Naive thymus-derived CD4-positive, alpha-beta T cell (primary cell): ENCODE data around the gene DEFB132. TPM values are rescaled to one million over a fixed set of nuclear protein-coding genes. Genes with fewer than 3 reads are reported as not detected.
"Not testable (repeated sequence)": the region's sequence is repeated elsewhere in the genome, so short reads cannot be mapped to it uniquely, and the experiment has no call there.

Experiments
- ATAC-seq: fragments of 150-1000 bp; cut with Tn5 transposase; 2 replicates; pipeline ENCODE4 v1.10.0; 2021; ENCODE audit warnings: mild to moderate bottlenecking, moderate library complexity
- CTCF ChIA-PET: fragments of 350-600 bp; sonication (Branson Sonifier 250); formaldehyde crosslinking; loops from one replicate; lab custom pipeline; 2021; ENCODE audit warnings: antibody characterized with exemption; lab: Charles Lee
- POLR2A ChIA-PET: fragments of 350-600 bp; sonication (Branson Sonifier 250); formaldehyde crosslinking; loops from one replicate; lab custom pipeline; 2021; ENCODE audit warnings: antibody characterized with exemption, inconsistent platforms; lab: Charles Lee
- DNase-seq, 9 donors: peaks; one replicate each; pipeline versions ENCODE4 v3.0.0 to v3.0.0-alpha.2; 2020 to 2022; ENCODE audit warnings: mixed read lengths in 1 of 9
- H3K27ac ChIP-seq: one replicate; pipeline ENCODE4 v1.7.0; 2013; ENCODE audit warnings: mild to moderate bottlenecking, low read depth, low read length, moderate library complexity
- H3K27me3 ChIP-seq, 2 donors: one replicate each; pipeline ENCODE4 v1.7.0; 2013; ENCODE audit warnings: low read length in 2 of 2, mild to moderate bottlenecking in 2 of 2, moderate library complexity in 2 of 2; ENCODE audit not compliant: control insufficient read depth in 2 of 2, insufficient read depth in 2 of 2
- H3K36me3 ChIP-seq, 3 experiments: 1 replicate in 2 of 3; 2 replicates in 1 of 3; pipeline ENCODE4 v1.7.0; 2013; ENCODE audit warnings: low read length in 3 of 3, mild to moderate bottlenecking in 3 of 3, moderate library complexity in 1 of 3; ENCODE audit not compliant: insufficient read depth in 3 of 3, control insufficient read depth in 2 of 3
- H3K4me1 ChIP-seq, 2 donors: one replicate each; pipeline ENCODE4 v1.7.0; 2013; ENCODE audit warnings: low read length in 2 of 2, mild to moderate bottlenecking in 2 of 2, moderate library complexity in 1 of 2; ENCODE audit not compliant: control insufficient read depth in 2 of 2, insufficient read depth in 2 of 2
- H3K4me3 ChIP-seq: 2 replicates; pipeline ENCODE4 v1.7.0; 2013; ENCODE audit warnings: mild to moderate bottlenecking, low read length
- H3K9me3 ChIP-seq, 3 experiments: 1 replicate in 2 of 3; 2 replicates in 1 of 3; pipeline ENCODE4 v1.7.0; 2013; ENCODE audit warnings: low read length in 3 of 3; ENCODE audit not compliant: control insufficient read depth in 2 of 3
- H3K27ac Mint-ChIP-seq, 9 donors: one replicate each; pipeline ENCODE4 v1.8.0; 2020 to 2022; ENCODE audit warnings: mixed read lengths in 9 of 9, mild to moderate bottlenecking in 8 of 9, moderate library complexity in 5 of 9, inconsistent platforms in 2 of 9
- H3K27me3 Mint-ChIP-seq, 5 donors: one replicate each; pipeline ENCODE4 v1.8.0; 2021 to 2022; ENCODE audit warnings: mixed read lengths in 5 of 5, mild to moderate bottlenecking in 1 of 5
- H3K36me3 Mint-ChIP-seq, 5 donors: one replicate each; pipeline ENCODE4 v1.8.0; 2020 to 2022; ENCODE audit warnings: mixed read lengths in 5 of 5, mild to moderate bottlenecking in 3 of 5, inconsistent platforms in 1 of 5
- H3K4me1 Mint-ChIP-seq, 7 donors: one replicate each; pipeline ENCODE4 v1.8.0; 2020 to 2022; ENCODE audit warnings: mixed read lengths in 7 of 7, mild to moderate bottlenecking in 3 of 7, inconsistent platforms in 1 of 7
- H3K4me3 Mint-ChIP-seq, 10 donors: one replicate each; pipeline ENCODE4 v1.8.0; 2020 to 2022; ENCODE audit warnings: mild to moderate bottlenecking in 10 of 10, mixed read lengths in 10 of 10, moderate library complexity in 6 of 10, inconsistent platforms in 2 of 10
- H3K9me3 Mint-ChIP-seq, 11 donors: one replicate each; pipeline ENCODE4 v1.8.0; 2020 to 2022; ENCODE audit warnings: mixed read lengths in 11 of 11, mild to moderate bottlenecking in 4 of 11, inconsistent platforms in 1 of 11, moderate library complexity in 1 of 11
- intact Hi-C, 2 donors: fragments of 100-400 bp; cut with micrococcal nuclease; formaldehyde crosslinking; loops; one replicate each; pipeline ENCODE4 v1.15.1; 2023
- polyA plus RNA-seq, 2 donors: library from polyadenylated mRNA; unstranded; fragments of 300-500 nt; fragmentation: Illumina TruSeq; gene quantifications; one replicate each; pipeline ENCODE4 v1.2.3, GENCODE V29; 2021
- total RNA-seq, 6 experiments: library from RNA in 5 of 6; stranded (reverse) in 5 of 6; gene quantifications; 1 replicate in 5 of 6; 2 replicates in 1 of 6; pipeline ENCODE4 v1.2.3 and lab custom pipeline; 2021 to 2026

DEFB132 gene
- total and polyA plus RNA-seq, 7 experiments from 2014 or later = not detected

DNA sequence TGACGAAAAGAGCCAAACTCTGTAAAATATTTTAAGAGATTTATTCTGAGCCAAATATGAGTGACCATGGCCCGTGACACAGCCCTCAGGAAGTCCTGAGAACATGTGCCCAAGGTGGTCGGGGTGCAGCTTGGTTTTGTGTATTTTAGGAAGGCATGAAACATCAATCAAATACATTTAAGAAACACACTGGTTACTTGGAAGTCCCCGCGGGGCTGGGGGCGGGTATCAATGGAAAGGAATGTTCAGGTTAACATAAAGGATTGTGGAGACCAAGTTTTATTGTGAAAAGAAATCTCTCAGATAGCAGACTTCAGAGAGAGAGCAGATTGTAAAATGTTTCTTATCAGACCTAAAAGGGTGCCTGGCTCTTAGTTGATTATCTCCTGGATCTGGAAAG is 4.1 kb upstream of the DEFB132 start:
- Mint-ChIP-seq H3K4me1 (peaks cover under 1 to 25% (median 18%) of the 10 kb centered on the region in 7 donors), H3K27ac (peak overlapping the region in 2 of 9 donors; percentile 4 to 20)
- CTCF ChIA-PET = interaction anchor here (0.7 to 1.5 kb wide), 2 partner anchors 13 to 45 kb away, joined by 3 to 10 read pairs; no protein-coding TSS in a partner anchor
- H3K27me3 Mint-ChIP-seq, H3K36me3 Mint-ChIP-seq, ATAC-seq, H3K4me3 ChIP-seq, H3K27me3 ChIP-seq, H3K4me1 ChIP-seq, H3K9me3 Mint-ChIP-seq, DNase-seq, POLR2A ChIA-PET, intact Hi-C loops, H3K27ac ChIP-seq, H3K4me3 Mint-ChIP-seq, H3K9me3 ChIP-seq, H3K36me3 ChIP-seq: not testable (repeated sequence)

- H3K4me3 Mint-ChIP-seq = no peak overlapping the region
- Histone ChIP-seq H3K4me1 (no peaks in the 10 kb centered on the region), H3K9me3 (no peaks in the 10 kb centered on the region), H3K36me3 (no peaks in the 10 kb centered on the region), H3K27me3 (no peaks in the 10 kb centered on the region), H3K4me3 (no peak overlapping the region), H3K27ac (no peak overlapping the region)
- H3K4me1 Mint-ChIP-seq = peaks cover 7 to 16% (median 12%) of the 10 kb centered on the region in 7 donors
- DNase-seq (no peak), ATAC-seq (no peak)
- H3K27me3 Mint-ChIP-seq = peaks cover 0 to 9% (median 0%) of the 10 kb centered on the region in 5 donors
- no peaks in the 10 kb centered on the region for H3K36me3 Mint-ChIP-seq
- peak overlapping the region in 3 of 9 donors; percentile 2 to 61 (median 56) for H3K27ac Mint-ChIP-seq
- POLR2A ChIA-PET = interaction anchor here (0.8 to 1.4 kb wide), 3 partner anchors 32 to 66 kb away, joined by 3 read pairs; no protein-coding TSS in a partner anchor
- CTCF ChIA-PET = interaction anchor here (0.6 to 2.7 kb wide), 3 partner anchors 8 to 72 kb away, joined by 3 to 17 read pairs (median 3); no protein-coding TSS in a partner anchor
- no peaks in the 10 kb centered on the region for H3K9me3 Mint-ChIP-seq
- intact Hi-C loops = no loop called here
These were observed 840 bp downstream of the DEFB132 start for GRCh38 chr20:258269-258858.

GRCh38 chr20:258963-259362 is 1.4 kb downstream of the DEFB132 start:
- Histone ChIP-seq H3K36me3 (no peaks in the 10 kb centered on the region), H3K27me3 (no peaks in the 10 kb centered on the region), H3K27ac (no peak overlapping the region), H3K9me3 (no peaks in the 10 kb centered on the region), H3K4me3 (no peak overlapping the region), H3K4me1 (no peaks in the 10 kb centered on the region)
- ATAC-seq (no peak), DNase-seq (no peak)
- intact Hi-C loops = no loop called here
- Mint-ChIP-seq H3K4me3 (no peak overlapping the region), H3K4me1 (peaks cover 7 to 16% (median 12%) of the 10 kb centered on the region in 7 donors), H3K36me3 (no peaks in the 10 kb centered on the region), H3K27me3 (peaks cover 0 to 9% (median 0%) of the 10 kb centered on the region in 5 donors), H3K27ac (peak overlapping the region in 1 of 9 donors; percentile 31), H3K9me3 (no peaks in the 10 kb centered on the region)
- ChIA-PET CTCF (interaction anchor here (0.6 to 2.7 kb wide), 2 partner anchors 19 to 72 kb away, joined by 3 to 17 read pairs; no protein-coding TSS in a partner anchor), POLR2A (interaction anchor here (0.8 to 1.1 kb wide), 2 partner anchors 39 to 66 kb away, joined by 3 read pairs; no protein-coding TSS in a partner anchor)

DNA sequence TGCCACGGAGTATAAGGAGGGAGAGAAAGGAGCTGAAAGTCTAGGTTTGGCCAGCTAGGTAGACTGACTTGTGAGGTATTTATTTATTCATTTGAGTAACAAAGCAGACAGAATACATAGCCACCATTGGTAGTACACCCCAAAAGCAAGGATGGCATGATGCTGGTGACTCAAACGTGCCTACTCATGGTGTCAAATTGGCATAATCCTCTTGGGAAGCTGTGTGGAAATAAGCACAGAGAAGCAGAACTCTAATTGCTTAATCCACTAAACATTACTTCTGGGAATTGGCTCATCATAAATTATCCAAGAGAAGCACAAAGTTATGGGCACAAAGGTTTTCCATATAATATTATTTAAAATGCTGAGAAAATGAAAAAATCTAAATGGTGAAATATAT is 2.5 kb downstream of the DEFB132 start:
- intact Hi-C loops = no loop called here
- H3K36me3 Mint-ChIP-seq = no peaks in the 10 kb centered on the region
- ChIA-PET POLR2A (no interaction called here), CTCF (interaction anchor here (0.6 to 2.7 kb wide), 2 partner anchors 33 to 71 kb away, joined by 5 to 17 read pairs; partner anchors contain the start of gene DEFB129)
- H3K27ac Mint-ChIP-seq = no peak overlapping the region
- Histone ChIP-seq H3K4me3 (no peak overlapping the region), H3K36me3 (no peaks in the 10 kb centered on the region), H3K27me3 (no peaks in the 10 kb centered on the region), H3K27ac (no peak overlapping the region), H3K9me3 (no peaks in the 10 kb centered on the region), H3K4me1 (no peaks in the 10 kb centered on the region)
- H3K4me1 Mint-ChIP-seq = peaks cover 7 to 16% (median 12%) of the 10 kb centered on the region in 7 donors
- H3K4me3 Mint-ChIP-seq = no peak overlapping the region
- DNase-seq = no peak
- no peak for ATAC-seq
- H3K27me3 Mint-ChIP-seq = peaks cover 0 to 9% (median 0%) of the 10 kb centered on the region in 5 donors
- no peaks in the 10 kb centered on the region for H3K9me3 Mint-ChIP-seq

- Histone ChIP-seq H3K36me3 (no peaks in the 10 kb centered on the region), H3K4me3 (no peak overlapping the region), H3K27ac (no peak overlapping the region), H3K4me1 (peaks cover 0 to 5% of the 10 kb centered on the region in 2 donors), H3K9me3 (no peaks in the 10 kb centered on the region), H3K27me3 (no peaks in the 10 kb centered on the region)
- peaks cover 0 to 10% (median 5%) of the 10 kb centered on the region in 5 donors for H3K27me3 Mint-ChIP-seq
- H3K27ac Mint-ChIP-seq = no peak overlapping the region
- peaks cover 10 to 17% (median 16%) of the 10 kb centered on the region in 7 donors for H3K4me1 Mint-ChIP-seq
- DNase-seq (no peak), ATAC-seq (no peak)
- no peaks in the 10 kb centered on the region for H3K9me3 Mint-ChIP-seq
- CTCF ChIA-PET = interaction anchor here (0.6 kb wide), 1 partner anchor 13 kb away, joined by 3 read pairs; no protein-coding TSS in a partner anchor
- no peaks in the 10 kb centered on the region for H3K36me3 Mint-ChIP-seq
- H3K4me3 Mint-ChIP-seq = no peak overlapping the region
- POLR2A ChIA-PET = interaction anchor here (1.1 kb wide), 1 partner anchor 21 kb away, joined by 3 read pairs; no protein-coding TSS in a partner anchor
- intact Hi-C loops = no loop called here
These were observed 6.2 kb downstream of the DEFB132 start for GRCh38 chr20:263701-264100.

DNA sequence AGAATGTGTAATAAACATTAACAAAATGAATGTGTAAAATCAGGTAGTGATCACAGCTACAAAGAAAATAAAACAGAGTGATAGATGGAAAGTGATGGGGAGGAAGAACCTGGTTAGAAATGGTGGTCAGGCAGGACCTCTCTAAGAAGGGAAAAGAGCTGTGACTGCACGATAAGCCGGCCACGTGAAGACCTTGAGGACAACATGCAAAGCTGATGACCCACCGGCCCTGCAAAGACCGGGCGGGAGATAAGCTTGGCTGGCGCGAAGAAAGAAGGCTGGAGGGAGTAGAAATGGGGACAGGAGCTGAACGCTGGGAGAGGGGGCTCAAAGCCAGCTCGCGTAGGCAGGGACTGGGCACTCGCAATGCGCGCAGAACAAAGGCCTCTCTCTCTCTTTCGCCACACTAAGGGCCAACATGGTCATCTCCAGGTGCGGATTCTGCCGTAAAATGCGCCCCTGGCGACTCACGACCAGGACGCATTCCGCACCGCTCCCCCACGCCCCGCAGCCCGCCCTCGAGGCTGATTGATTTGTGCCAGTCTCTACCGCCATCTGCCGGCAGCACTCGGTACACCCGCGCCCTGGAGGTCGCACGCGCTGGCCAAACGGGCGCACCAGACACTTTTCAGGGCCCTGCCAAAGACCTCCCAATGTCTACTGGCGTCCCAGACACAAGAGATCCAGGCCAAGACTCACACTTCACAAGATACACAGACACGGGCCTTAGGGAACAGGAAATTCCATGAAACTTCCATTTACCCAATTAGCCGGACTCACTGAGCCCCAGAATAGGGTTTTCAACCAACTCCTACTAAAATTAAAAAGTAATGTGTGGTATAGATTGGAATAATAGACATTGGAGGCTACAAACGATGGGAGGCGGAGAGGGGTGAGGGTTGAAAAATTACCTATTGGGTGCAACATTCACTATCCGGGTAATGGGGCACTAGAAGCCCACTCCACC is 9.4 kb downstream of the DEFB132 start:
- peaks cover 5 to 11% (median 8%) of the 10 kb centered on the region in 7 donors for H3K4me1 Mint-ChIP-seq
- peaks cover 0 to 9% (median 5%) of the 10 kb centered on the region in 5 donors for H3K27me3 Mint-ChIP-seq
- DNase-seq (peak; percentile 74 to 91 (median 86)), ATAC-seq (peak; percentile 99)
- Histone ChIP-seq H3K27ac (no peak overlapping the region), H3K36me3 (no peaks in the 10 kb centered on the region), H3K4me3 (peak overlapping the region; percentile 57), H3K4me1 (peaks cover 0 to 5% of the 10 kb centered on the region in 2 donors), H3K9me3 (no peaks in the 10 kb centered on the region), H3K27me3 (no peaks in the 10 kb centered on the region)
- H3K4me3 Mint-ChIP-seq = peak overlapping the region; percentile 82 to 94 (median 90)
- CTCF ChIA-PET = interaction anchor here (0.7 to 3.8 kb wide), 18 partner anchors 9 to 67 kb away, joined by 3 to 29 read pairs (median 6); partner anchors contain the start of genes DEFB129 and DEFB132
- POLR2A ChIA-PET = interaction anchor here (0.9 to 1.4 kb wide), 5 partner anchors 24 to 61 kb away, joined by 3 to 5 read pairs (median 3); partner anchors contain the start of gene ZCCHC3
- no peaks in the 10 kb centered on the region for H3K9me3 Mint-ChIP-seq
- no peaks in the 10 kb centered on the region for H3K36me3 Mint-ChIP-seq
- peak overlapping the region in 5 of 9 donors; percentile 32 to 85 (median 60) for H3K27ac Mint-ChIP-seq
- intact Hi-C loops = loop anchor here (1.0 kb wide), 3 partner anchors 30 to 63 kb away; partner anchors contain the start of gene ZCCHC3 (in 1 of the 2)
